Lung (tissue), 12 donors: ENCODE measurements around the gene RASL11B. TPM values are rescaled to one million over a fixed set of nuclear protein-coding genes. Genes with fewer than 3 reads are reported as not detected.

Experiments
- ATAC-seq: fragments of 200-7000 bp; cut with Tn5 transposase; one replicate; pipeline ENCODE4 v1.9.1; 2020; ENCODE audit warnings: moderate number of reproducible peaks; ENCODE audit not compliant: insufficient read depth, low FRiP score
- DNase-seq, 3 donors: peaks; one replicate each; pipeline ENCODE4 v3.0.0-alpha.2; 2013 to 2017
- H3K27ac ChIP-seq, 2 donors: one replicate each; pipeline ENCODE4 v1.5.1; 2013; ENCODE audit warnings: mild to moderate bottlenecking in 2 of 2, moderate library complexity in 2 of 2, control low read depth in 1 of 2, inconsistent platforms in 1 of 2, low read depth in 1 of 2, low read length in 1 of 2
- H3K27me3 ChIP-seq, 3 donors: one replicate each; pipeline ENCODE4 v1.5.1; 2013; ENCODE audit warnings: low read length in 2 of 3; ENCODE audit not compliant: control insufficient read depth in 3 of 3, insufficient read depth in 3 of 3
- H3K36me3 ChIP-seq, 4 donors: one replicate each; pipeline ENCODE4 v1.5.1; 2013; ENCODE audit warnings: low read length in 4 of 4, mild to moderate bottlenecking in 1 of 4, moderate library complexity in 1 of 4; ENCODE audit not compliant: control insufficient read depth in 4 of 4, insufficient read depth in 4 of 4
- H3K4me1 ChIP-seq, 5 donors: one replicate each; pipeline ENCODE4 v1.5.1; 2013; ENCODE audit warnings: low read length in 5 of 5, mild to moderate bottlenecking in 2 of 5, moderate library complexity in 1 of 5; ENCODE audit not compliant: control insufficient read depth in 5 of 5, insufficient read depth in 5 of 5
- H3K4me3 ChIP-seq: one replicate; pipeline ENCODE4 v1.5.1; 2013; ENCODE audit warnings: mild to moderate bottlenecking, control low read depth, moderate library complexity
- H3K9ac ChIP-seq, 2 donors: one replicate each; pipeline ENCODE4 v1.5.1; 2013; ENCODE audit warnings: low read length in 2 of 2, control low read depth in 1 of 2; ENCODE audit not compliant: insufficient read depth in 1 of 2
- H3K9me3 ChIP-seq, 4 donors: one replicate each; pipeline ENCODE4 v1.5.1; 2013; ENCODE audit warnings: low read length in 3 of 4, mild to moderate bottlenecking in 1 of 4, moderate library complexity in 1 of 4; ENCODE audit not compliant: control insufficient read depth in 4 of 4, insufficient read depth in 3 of 4
- WGBS, 2 donors: extraction: QIAGEN DNeasy Blood & Tissue Kit; methylation state at CpG; one replicate each; pipeline ENCODE4 v1.1.7; 2013; 5-methylcytosine and 5-hydroxymethylcytosine counted together
- polyA plus RNA-seq, 2 donors: library from polyadenylated mRNA; stranded (reverse); fragments of 200-250 nt; gene quantifications; one replicate each; pipeline ENCODE4 v1.2.1, GENCODE V29; 2013
- total RNA-seq, 2 donors: library from RNA; depleted of rRNA in 1 of 2; stranded (reverse); fragments of >200 nt in 1 of 2; gene quantifications; one replicate each; pipeline ENCODE4 v1.2.1, GENCODE V29; 2014 to 2021
- TF ChIP-seq, protein P1 (sequence below): IDR thresholded peaks from 2 replicates; pipeline ENCODE4 v1.5.1; 2012; ENCODE audit warnings: mild to moderate bottlenecking; ENCODE audit errors: control extremely low read depth, extremely low read depth
- donor health status: control.
- donor health status: control.
- donor health status: Bipolar disorder and iron deficiency.
- donor health status: healthy.
- donor health status: DM: yes; HTN: yes; CAD: no.

The RASL11B gene
- total and polyA plus RNA-seq, 4 donors, result 1.0 to 5.7 (median 1.7) TPM

- Histone ChIP-seq H3K9me3 (peaks cover 0 to 2% (median under 1%) of the 10 kb centered on the region in 4 donors), H3K4me3 (no peak overlapping the region), H3K36me3 (peaks cover 0 to 21% (median 7%) of the 10 kb centered on the region in 4 donors), H3K27me3 (no peaks in the 10 kb centered on the region), H3K9ac (peak overlapping the region; percentile 25 to 44), H3K27ac (no peak overlapping the region), H3K4me1 (peaks cover 6 to 57% (median 28%) of the 10 kb centered on the region in 5 donors)
- no peak for ATAC-seq
- DNase-seq, result peak in 1 of 3 donors; percentile 46
- WGBS, 2 donors, result 75 to 85% methylated on average over 6 of the region's 6 CpGs
- TF ChIP-seq, protein P1, sequence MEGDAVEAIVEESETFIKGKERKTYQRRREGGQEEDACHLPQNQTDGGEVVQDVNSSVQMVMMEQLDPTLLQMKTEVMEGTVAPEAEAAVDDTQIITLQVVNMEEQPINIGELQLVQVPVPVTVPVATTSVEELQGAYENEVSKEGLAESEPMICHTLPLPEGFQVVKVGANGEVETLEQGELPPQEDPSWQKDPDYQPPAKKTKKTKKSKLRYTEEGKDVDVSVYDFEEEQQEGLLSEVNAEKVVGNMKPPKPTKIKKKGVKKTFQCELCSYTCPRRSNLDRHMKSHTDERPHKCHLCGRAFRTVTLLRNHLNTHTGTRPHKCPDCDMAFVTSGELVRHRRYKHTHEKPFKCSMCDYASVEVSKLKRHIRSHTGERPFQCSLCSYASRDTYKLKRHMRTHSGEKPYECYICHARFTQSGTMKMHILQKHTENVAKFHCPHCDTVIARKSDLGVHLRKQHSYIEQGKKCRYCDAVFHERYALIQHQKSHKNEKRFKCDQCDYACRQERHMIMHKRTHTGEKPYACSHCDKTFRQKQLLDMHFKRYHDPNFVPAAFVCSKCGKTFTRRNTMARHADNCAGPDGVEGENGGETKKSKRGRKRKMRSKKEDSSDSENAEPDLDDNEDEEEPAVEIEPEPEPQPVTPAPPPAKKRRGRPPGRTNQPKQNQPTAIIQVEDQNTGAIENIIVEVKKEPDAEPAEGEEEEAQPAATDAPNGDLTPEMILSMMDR, result no peak
Measured at GRCh38 chr4:52863324-52863723, 1.2 kb downstream of the RASL11B start.

DNA sequence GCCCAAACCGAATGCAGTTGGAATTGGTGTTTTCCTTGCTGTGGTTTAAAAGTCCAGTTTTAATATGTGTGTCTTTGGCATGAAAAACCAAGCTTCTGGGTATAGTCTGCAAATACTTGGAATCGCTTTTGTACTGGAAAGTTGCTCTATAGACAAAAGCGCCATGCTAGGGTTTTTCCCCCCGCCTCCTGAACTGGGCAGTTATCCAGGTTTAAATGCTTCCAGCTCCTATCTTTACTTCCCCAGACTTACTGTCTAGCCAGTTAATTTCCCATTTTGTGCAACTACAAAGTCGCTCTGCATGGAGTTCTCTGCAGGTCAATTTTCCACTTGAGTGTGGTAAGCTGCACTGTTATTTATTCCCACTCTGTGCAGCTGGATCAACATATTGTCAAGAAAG is 2.7 kb downstream of the RASL11B start:
- TF ChIP-seq, protein P1, result no peak
- Histone ChIP-seq H3K4me1 (peaks cover 11 to 71% (median 31%) of the 10 kb centered on the region in 5 donors), H3K9ac (no peak overlapping the region), H3K27me3 (no peaks in the 10 kb centered on the region), H3K9me3 (no peaks in the 10 kb centered on the region), H3K36me3 (peaks cover 0 to 21% (median 7%) of the 10 kb centered on the region in 4 donors), H3K27ac (no peak overlapping the region), H3K4me3 (no peak overlapping the region)
- ATAC-seq (peak; percentile 1), DNase-seq (peak; percentile 84 to 95 (median 94))
- 55 to 75% methylated on average over 5 of the region's 5 CpGs for WGBS, 2 donors

DNA sequence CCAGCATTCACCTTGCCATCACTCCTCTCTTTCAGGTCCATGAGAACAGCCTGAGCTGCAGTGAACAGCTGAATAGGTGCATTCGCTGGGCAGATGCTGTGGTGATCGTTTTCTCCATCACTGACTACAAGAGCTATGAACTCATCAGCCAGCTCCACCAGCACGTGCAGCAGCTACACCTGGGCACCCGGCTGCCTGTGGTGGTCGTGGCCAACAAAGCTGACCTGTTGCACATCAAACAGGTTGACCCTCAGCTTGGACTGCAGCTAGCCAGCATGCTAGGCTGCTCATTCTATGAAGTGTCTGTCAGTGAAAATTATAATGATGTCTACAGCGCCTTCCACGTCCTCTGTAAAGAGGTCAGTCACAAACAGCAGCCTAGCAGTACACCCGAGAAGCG is 3.2 kb downstream of the RASL11B start:
- TF ChIP-seq, protein P1, result no peak
- ATAC-seq, result no peak
- H3K9me3 ChIP-seq, result peaks cover 0 to 2% (median 0%) of the 10 kb centered on the region in 4 donors
- H3K27ac ChIP-seq, result no peak overlapping the region
- WGBS, 2 donors, result 79 to 89% methylated on average over 9 of the region's 9 CpGs
- no peaks in the 10 kb centered on the region for H3K27me3 ChIP-seq
- peaks cover 11 to 76% (median 36%) of the 10 kb centered on the region in 5 donors for H3K4me1 ChIP-seq
- H3K4me3 ChIP-seq, result no peak overlapping the region
- no peak overlapping the region for H3K9ac ChIP-seq
- H3K36me3 ChIP-seq, result peaks cover 0 to 21% (median 7%) of the 10 kb centered on the region in 4 donors
- DNase-seq, result no peak

- H3K9me3 ChIP-seq, result peaks cover 0 to 2% (median 0%) of the 10 kb centered on the region in 4 donors
- no peak for DNase-seq
- TF ChIP-seq, protein P1, result no peak
- H3K4me1 ChIP-seq, result peaks cover 15 to 69% (median 35%) of the 10 kb centered on the region in 5 donors
- ATAC-seq, result no peak
- no peak overlapping the region for H3K9ac ChIP-seq
- peaks cover 0 to 21% (median 7%) of the 10 kb centered on the region in 4 donors for H3K36me3 ChIP-seq
- WGBS, 2 donors, result 78 to 80% methylated on average over 4 of the region's 4 CpGs
- no peak overlapping the region for H3K4me3 ChIP-seq
- H3K27me3 ChIP-seq, result no peaks in the 10 kb centered on the region
- H3K27ac ChIP-seq, result no peak overlapping the region
Measured at GRCh38 chr4:52866734-52867133, 4.6 kb downstream of the RASL11B start.
